HFFc6 (cell line): ENCODE results near the gene ARHGAP26. TPM values are rescaled to one million over a fixed set of nuclear protein-coding genes. Genes with fewer than 3 reads are reported as not detected.

Experiments used
- DNase-seq: peaks from one replicate; pipeline ENCODE4 v3.0.0-alpha.2; 2018
- H3K27ac Mint-ChIP-seq: 2 replicates; pipeline ENCODE4 v1.8.0; 2020; ENCODE audit warnings: mild to moderate bottlenecking, mixed read lengths
- H3K27me3 Mint-ChIP-seq: 2 replicates; pipeline ENCODE4 v1.8.0; 2021; ENCODE audit warnings: mild to moderate bottlenecking, moderate library complexity, mixed read lengths; ENCODE audit not compliant: insufficient read depth
- H3K36me3 Mint-ChIP-seq: 2 replicates; pipeline ENCODE4 v1.8.0; 2021; ENCODE audit warnings: low read depth, mixed read lengths
- H3K4me1 Mint-ChIP-seq: 2 replicates; pipeline ENCODE4 v1.8.0; 2020; ENCODE audit warnings: low read depth, mixed read lengths
- H3K4me3 Mint-ChIP-seq: 2 replicates; pipeline ENCODE4 v1.8.0; 2020; ENCODE audit warnings: mild to moderate bottlenecking, moderate library complexity, mixed read lengths
- H3K9me3 Mint-ChIP-seq: 2 replicates; pipeline ENCODE4 v1.8.0; 2020; ENCODE audit warnings: mild to moderate bottlenecking, mixed read lengths
- total RNA-seq, 6 experiments: library from RNA; stranded (reverse); fragmentation: NEBNext Ultra II Directional; extraction: Animal tissue kit (Norgen Biotek cat#: 25700); gene quantifications; 2 replicates in 1 of 6; 3 replicates in 5 of 6; pipeline ENCODE4 v1.2.3, GENCODE V29; 2021
- TF ChIP-seq, protein P1 (sequence below): fragments of 200-600 bp; sonication (generic); IDR thresholded peaks from 2 replicates; pipeline ENCODE4 v1.5.0; 2021; ENCODE audit warnings: antibody characterized with exemption, mild to moderate bottlenecking

The ARHGAP26 gene
- total RNA-seq, 6 experiments from 2014 or later: 2.3 to 3.6 (median 3.1) TPM

DNA sequence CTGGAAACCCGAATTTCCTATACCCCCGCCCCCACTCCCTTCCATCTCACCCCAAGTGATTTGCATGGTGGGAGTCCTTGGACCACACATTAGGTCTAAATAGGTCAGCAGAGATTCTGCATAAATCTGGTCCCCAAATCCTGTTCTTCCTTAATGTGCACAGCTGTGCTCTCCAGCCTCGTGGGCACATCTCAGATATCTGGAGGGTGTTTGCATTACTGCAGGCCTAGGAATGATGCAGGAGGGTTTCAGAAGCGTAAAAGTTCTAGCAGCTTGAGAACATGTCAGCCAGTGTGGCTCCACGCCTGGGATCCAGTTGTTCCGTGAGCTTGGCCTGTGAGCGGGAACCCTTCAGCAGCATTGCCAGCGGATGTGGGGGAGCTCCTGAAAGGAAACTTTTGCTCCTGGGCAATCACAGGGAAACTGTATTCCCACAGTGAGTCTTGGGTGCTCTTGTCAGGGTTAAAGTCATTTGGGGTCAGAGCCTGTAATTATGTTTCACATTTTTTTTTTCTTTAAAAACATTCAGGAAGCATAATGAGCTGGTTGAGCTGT, 12.9 kb downstream of the ARHGAP26 start:
- Mint-ChIP-seq H3K4me3 (no peak overlapping the region), H3K4me1 (peaks cover 46% of the 10 kb centered on the region), H3K36me3 (no peaks in the 10 kb centered on the region), H3K27ac (no peak overlapping the region), H3K9me3 (no peaks in the 10 kb centered on the region), H3K27me3 (peaks cover 4% of the 10 kb centered on the region)
- TF ChIP-seq, protein P1, sequence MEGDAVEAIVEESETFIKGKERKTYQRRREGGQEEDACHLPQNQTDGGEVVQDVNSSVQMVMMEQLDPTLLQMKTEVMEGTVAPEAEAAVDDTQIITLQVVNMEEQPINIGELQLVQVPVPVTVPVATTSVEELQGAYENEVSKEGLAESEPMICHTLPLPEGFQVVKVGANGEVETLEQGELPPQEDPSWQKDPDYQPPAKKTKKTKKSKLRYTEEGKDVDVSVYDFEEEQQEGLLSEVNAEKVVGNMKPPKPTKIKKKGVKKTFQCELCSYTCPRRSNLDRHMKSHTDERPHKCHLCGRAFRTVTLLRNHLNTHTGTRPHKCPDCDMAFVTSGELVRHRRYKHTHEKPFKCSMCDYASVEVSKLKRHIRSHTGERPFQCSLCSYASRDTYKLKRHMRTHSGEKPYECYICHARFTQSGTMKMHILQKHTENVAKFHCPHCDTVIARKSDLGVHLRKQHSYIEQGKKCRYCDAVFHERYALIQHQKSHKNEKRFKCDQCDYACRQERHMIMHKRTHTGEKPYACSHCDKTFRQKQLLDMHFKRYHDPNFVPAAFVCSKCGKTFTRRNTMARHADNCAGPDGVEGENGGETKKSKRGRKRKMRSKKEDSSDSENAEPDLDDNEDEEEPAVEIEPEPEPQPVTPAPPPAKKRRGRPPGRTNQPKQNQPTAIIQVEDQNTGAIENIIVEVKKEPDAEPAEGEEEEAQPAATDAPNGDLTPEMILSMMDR: no peak
- DNase-seq: no peak

DNA sequence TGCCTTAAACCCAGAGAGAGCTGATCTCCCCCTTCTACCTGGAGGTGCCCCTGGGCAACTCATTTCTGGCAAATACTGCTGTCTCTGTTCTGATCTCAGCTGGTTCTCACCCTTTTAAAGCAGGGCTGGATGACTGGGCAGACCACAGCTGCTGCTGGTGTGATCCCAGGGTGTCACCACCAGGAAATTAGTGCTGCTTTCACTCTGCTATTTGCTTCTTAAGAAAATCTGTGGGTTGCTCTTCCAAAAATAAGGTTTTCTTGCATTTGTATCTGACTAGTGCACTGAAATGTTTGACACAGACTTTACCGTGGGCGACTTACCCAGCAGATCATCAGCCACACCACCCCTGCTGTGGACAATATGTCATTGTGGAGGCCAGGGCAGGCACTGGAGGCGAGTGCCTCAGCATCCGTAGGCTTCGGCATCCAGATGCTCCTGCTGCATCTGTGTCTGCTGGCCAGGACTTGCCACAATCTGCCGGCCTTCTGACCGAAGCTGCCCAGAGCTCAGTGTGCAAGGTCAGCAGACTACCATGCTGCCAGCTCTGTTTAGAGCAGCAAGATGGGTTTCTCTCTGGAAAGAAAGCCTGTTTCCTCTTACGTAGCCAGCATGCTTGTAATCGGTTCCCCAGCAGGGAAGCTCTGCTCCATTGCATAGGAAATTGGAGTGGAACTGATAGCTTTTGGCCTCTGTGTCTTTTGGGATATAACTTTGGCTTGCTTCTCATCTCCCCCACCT, 13.6 kb downstream of the ARHGAP26 start:
- peak overlapping the region; percentile 74 for H3K4me3 Mint-ChIP-seq
- no peak overlapping the region for H3K27ac Mint-ChIP-seq
- peaks cover 41% of the 10 kb centered on the region for H3K4me1 Mint-ChIP-seq
- no peak for DNase-seq
- no peaks in the 10 kb centered on the region for H3K9me3 Mint-ChIP-seq
- peaks cover 4% of the 10 kb centered on the region for H3K27me3 Mint-ChIP-seq
- H3K36me3 Mint-ChIP-seq: no peaks in the 10 kb centered on the region
- TF ChIP-seq, protein P1: 0 out of 2 replicates have a peak, but pooled peaks have one; percentile 12

GRCh38 chr5:142784401-142784955, 14.3 kb downstream of the ARHGAP26 start:
- no peak for DNase-seq
- no peak overlapping the region for H3K27ac Mint-ChIP-seq
- H3K4me3 Mint-ChIP-seq: peak overlapping the region; percentile 74; the same call in 1 of the 2 replicates
- H3K9me3 Mint-ChIP-seq: no peaks in the 10 kb centered on the region
- peaks cover 4% of the 10 kb centered on the region for H3K27me3 Mint-ChIP-seq
- peaks cover 34% of the 10 kb centered on the region for H3K4me1 Mint-ChIP-seq
- no peaks in the 10 kb centered on the region for H3K36me3 Mint-ChIP-seq
- TF ChIP-seq, protein P1: no peak

DNA sequence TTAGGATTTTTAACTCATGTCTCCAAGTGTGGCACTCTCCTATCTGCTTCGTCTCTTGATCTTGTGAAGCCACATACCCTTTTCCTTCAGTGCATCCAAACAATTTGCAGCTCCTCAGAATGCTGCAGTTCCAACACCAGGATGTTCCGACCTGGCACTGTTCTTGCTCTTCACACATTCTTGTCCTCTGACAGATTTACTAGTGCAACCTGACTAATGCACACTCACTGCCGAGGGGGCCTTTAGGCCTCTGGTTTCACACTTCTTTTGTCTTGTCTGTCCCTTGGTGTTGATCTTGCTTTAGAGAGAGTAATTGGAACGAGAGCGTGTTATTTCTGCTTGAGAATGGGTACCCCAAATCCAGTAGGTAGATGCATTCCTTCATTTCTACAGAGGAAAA, 15.0 kb downstream of the ARHGAP26 start:
- H3K4me3 Mint-ChIP-seq: no peak overlapping the region
- H3K4me1 Mint-ChIP-seq: peaks cover 27% of the 10 kb centered on the region
- no peak for DNase-seq
- H3K36me3 Mint-ChIP-seq: no peaks in the 10 kb centered on the region
- TF ChIP-seq, protein P1: no peak
- H3K9me3 Mint-ChIP-seq: no peaks in the 10 kb centered on the region
- H3K27me3 Mint-ChIP-seq: peaks cover 4% of the 10 kb centered on the region
- no peak overlapping the region for H3K27ac Mint-ChIP-seq

DNA sequence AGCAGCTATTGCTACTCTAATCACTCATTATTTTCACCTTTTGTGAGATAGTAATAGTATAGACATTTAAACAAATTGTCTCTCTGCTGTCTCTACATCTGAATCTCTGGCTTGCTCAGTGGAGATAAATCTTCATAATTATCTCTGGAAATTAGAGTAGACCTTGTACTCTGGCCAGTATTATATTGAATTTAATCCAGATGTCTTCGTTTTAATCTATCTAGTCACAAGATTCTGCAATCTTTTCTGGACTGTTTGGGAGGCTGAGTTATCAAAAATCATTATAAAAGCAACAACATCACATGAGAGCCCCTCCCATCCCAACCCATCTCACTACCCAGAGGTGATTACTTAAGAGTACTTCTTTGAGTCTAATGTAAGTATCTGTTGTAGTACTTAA, 19.0 kb downstream of the ARHGAP26 start:
- TF ChIP-seq, protein P1: no peak
- Mint-ChIP-seq H3K27ac (no peak overlapping the region), H3K27me3 (peaks cover 2% of the 10 kb centered on the region), H3K9me3 (no peaks in the 10 kb centered on the region), H3K36me3 (no peaks in the 10 kb centered on the region), H3K4me3 (no peak overlapping the region), H3K4me1 (peaks cover 13% of the 10 kb centered on the region)
- DNase-seq: no peak
